Vagina (tissue), 2 donors: ENCODE measurements around the gene SLC8A1.

Experiments used
- CTCF ChIP-seq, 3 experiments: fragments of 450-650 bp in 2 of 3; fragments of 200-600 bp in 1 of 3; sonication (generic) in 1 of 3; IDR thresholded peaks; one replicate each; pipeline ENCODE4 v1.5.1; 2017 to 2019; ENCODE audit warnings: antibody characterized with exemption in 3 of 3, mild to moderate bottlenecking in 2 of 3, moderate library complexity in 2 of 3
- POLR2A ChIP-seq, 2 donors: fragments of 450-650 bp; IDR thresholded peaks; one replicate each; pipeline ENCODE4 v1.6.1; 2017; ENCODE audit warnings: antibody characterized with exemption in 2 of 2, mild to moderate bottlenecking in 2 of 2, moderate library complexity in 2 of 2

GRCh38 chr2:40126006-40126405, 325.9 kb downstream of the SLC8A1 start:
- TF ChIP-seq CTCF (IDR thresholded peaks at IDR 0.05), result no peak
- no peak for TF ChIP-seq POLR2A (IDR thresholded peaks at IDR 0.05)
